ENCODE measurements around the gene ZNF569.

ZNF569 gene

DNA sequence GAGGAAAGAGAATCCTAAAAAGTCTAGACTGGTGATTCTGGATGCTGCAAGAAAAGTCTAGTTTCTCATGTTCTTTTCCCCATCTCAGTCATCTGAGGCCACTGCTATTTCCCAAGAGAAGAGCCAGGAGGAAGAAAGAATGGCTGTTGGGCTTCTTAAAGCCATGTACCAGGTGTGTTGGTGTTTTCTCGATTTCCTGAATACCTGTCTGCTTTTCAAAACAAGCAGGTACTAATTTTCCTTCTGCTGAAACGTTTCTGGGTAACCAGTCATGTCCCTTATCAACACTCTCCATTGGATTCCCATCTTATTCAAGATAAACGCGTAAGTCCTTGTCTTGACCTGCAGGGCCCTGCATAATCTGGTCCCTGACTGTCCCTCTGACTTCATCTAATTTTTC, 3.0 kb upstream of the ZNF569 start:
- peak overlapping the region; percentile 94 for H3K4me3 ChIP-seq (replicated peaks; ENCODE audit: low read depth, low read length)
- DNase-seq (ENCODE audit: extremely low read depth, insufficient read length), result no peak
- H3K36me3 ChIP-seq (ENCODE audit: control insufficient read depth, insufficient read depth, low read length), result no peaks in the 10 kb centered on the region
- TF ChIP-seq, protein P1, sequence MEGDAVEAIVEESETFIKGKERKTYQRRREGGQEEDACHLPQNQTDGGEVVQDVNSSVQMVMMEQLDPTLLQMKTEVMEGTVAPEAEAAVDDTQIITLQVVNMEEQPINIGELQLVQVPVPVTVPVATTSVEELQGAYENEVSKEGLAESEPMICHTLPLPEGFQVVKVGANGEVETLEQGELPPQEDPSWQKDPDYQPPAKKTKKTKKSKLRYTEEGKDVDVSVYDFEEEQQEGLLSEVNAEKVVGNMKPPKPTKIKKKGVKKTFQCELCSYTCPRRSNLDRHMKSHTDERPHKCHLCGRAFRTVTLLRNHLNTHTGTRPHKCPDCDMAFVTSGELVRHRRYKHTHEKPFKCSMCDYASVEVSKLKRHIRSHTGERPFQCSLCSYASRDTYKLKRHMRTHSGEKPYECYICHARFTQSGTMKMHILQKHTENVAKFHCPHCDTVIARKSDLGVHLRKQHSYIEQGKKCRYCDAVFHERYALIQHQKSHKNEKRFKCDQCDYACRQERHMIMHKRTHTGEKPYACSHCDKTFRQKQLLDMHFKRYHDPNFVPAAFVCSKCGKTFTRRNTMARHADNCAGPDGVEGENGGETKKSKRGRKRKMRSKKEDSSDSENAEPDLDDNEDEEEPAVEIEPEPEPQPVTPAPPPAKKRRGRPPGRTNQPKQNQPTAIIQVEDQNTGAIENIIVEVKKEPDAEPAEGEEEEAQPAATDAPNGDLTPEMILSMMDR (IDR thresholded peaks at IDR 0.05; ENCODE audit: insufficient read depth, low read length, poor library complexity, severe bottlenecking), result no peak
- no peaks in the 10 kb centered on the region for H3K27me3 ChIP-seq (replicated peaks; ENCODE audit: control insufficient read depth, insufficient read depth, low read length)

DNA sequence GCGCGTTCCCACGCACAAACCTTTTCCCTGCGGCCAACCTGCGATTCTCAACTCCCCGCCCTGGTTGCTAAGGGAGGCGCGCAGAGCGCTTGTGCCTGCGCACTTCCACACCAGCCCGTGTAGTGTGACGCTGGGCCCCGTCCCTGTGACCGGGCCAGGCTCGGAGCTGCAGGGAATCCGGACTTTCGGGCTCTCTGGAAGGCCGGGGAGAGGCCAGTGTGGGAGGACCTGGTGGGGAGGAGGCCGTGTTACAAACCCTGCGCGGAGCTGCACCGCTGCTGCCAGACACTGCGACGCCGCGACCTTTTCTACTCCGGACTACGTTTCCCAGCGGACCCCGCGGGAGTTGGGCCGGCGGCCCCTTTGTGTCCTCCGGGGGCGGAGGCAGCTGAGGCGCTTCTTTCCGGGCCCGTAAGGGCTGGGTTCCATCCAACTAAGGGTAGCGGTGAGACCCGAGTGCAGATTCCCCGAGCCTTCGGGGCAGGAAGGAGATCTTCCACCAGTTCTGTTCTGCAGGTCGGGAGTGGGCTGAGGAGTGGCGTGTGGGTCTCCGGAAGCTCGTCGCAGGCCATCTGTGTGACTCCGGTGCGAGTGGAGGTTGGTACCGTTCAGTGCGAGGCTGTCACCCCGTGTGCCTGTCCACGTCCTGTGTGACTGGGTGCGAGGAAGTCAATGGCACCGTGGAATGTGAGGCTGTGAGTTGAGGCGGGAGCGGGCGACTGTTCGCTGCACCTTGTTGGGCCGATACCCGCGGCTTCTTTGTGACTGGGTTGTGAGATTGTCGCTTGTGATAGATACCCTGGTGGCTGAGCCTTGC, 1.9 kb upstream of the ZNF569 start, which contains the start of gene ZNF570:
Gene ZNF570, plus strand, starts transcription at position 396 of the 817 bp plus-strand sequence. CDS start 999 bp downstream, outside the sequence.
- H3K4me3 ChIP-seq (replicated peaks; ENCODE audit: low read depth, low read length), result peak within 1 kb of the TSS; percentile 94
- no peaks in the 10 kb centered on the region; the same call in 1 of the 2 replicates for H3K36me3 ChIP-seq (ENCODE audit: control insufficient read depth, insufficient read depth, low read length)
- no peaks in the 10 kb centered on the region for H3K27me3 ChIP-seq (replicated peaks; ENCODE audit: control insufficient read depth, insufficient read depth, low read length)
- TF ChIP-seq, protein P1 (IDR thresholded peaks at IDR 0.05; ENCODE audit: insufficient read depth, low read length, poor library complexity, severe bottlenecking), result no peak
- DNase-seq (ENCODE audit: extremely low read depth, insufficient read length), result peak; percentile 93

DNA sequence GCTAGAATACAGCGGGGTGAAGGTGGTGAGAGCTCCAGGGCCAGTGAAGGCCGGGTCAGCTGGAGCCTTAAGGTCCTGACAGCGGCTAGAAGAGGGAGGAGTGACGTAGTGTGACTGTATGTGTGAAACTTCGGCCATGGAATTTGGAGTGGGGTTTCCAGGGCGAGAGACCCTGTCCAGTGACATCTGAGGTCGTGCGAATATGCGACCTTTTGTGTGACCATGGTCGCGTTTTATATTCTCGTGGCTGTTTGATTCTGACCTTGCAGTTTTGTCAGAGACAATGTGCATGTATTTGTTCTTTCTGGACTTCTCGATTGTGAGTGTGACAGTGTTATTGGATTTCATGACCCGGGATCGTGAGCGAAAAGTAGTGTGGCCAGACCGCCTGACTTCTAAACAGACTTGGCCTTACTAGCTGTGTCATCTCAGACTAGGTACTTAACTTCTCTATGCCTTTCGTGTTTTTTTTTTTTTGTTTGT, 405 bp upstream of the ZNF569 start:
- TF ChIP-seq, protein P1 (IDR thresholded peaks at IDR 0.05; ENCODE audit: insufficient read depth, low read length, poor library complexity, severe bottlenecking), result no peak
- H3K27me3 ChIP-seq (replicated peaks; ENCODE audit: control insufficient read depth, insufficient read depth, low read length), result no peaks in the 10 kb centered on the region
- peak overlapping the region; percentile 84 for H3K4me3 ChIP-seq (replicated peaks; ENCODE audit: low read depth, low read length)
- DNase-seq (ENCODE audit: extremely low read depth, insufficient read length), result no peak
- H3K36me3 ChIP-seq (ENCODE audit: control insufficient read depth, insufficient read depth, low read length), result no peaks in the 10 kb centered on the region; the same call in 1 of the 2 replicates

DNA sequence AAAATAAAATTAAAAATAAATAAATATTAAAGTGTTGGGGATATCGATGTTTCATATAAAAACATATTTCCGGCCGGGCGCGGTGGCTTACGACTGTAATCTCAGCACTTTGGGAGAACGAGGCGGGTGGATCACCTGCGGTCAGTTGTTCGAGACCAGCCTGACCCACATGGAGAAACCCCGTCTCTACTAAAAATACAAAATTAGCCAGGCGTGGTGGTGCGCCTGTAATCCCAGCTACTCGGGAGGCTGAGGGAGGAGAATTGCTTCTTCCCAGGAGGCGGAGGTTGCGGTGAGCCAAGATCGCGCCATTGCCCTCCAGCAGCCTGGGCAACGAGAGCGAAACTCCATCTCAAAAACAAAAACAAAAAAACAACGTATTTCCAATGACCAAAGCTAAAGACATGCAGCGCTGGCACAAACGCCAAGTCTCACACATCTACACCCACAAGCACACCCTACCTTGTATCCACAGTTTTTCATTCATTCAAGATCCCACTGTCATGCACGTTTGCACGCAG, 907 bp downstream of the ZNF569 start:
- Histone ChIP-seq H3K27me3 (replicated peaks; ENCODE audit: control insufficient read depth, insufficient read depth, low read length) (no peaks in the 10 kb centered on the region), H3K4me3 (replicated peaks; ENCODE audit: low read depth, low read length) (peak overlapping the region; percentile 84), H3K36me3 (ENCODE audit: control insufficient read depth, insufficient read depth, low read length) (no peaks in the 10 kb centered on the region; the same call in 1 of the 2 replicates)
- no peak for DNase-seq (ENCODE audit: extremely low read depth, insufficient read length)
- TF ChIP-seq, protein P1 (IDR thresholded peaks at IDR 0.05; ENCODE audit: insufficient read depth, low read length, poor library complexity, severe bottlenecking), result no peak

DNA sequence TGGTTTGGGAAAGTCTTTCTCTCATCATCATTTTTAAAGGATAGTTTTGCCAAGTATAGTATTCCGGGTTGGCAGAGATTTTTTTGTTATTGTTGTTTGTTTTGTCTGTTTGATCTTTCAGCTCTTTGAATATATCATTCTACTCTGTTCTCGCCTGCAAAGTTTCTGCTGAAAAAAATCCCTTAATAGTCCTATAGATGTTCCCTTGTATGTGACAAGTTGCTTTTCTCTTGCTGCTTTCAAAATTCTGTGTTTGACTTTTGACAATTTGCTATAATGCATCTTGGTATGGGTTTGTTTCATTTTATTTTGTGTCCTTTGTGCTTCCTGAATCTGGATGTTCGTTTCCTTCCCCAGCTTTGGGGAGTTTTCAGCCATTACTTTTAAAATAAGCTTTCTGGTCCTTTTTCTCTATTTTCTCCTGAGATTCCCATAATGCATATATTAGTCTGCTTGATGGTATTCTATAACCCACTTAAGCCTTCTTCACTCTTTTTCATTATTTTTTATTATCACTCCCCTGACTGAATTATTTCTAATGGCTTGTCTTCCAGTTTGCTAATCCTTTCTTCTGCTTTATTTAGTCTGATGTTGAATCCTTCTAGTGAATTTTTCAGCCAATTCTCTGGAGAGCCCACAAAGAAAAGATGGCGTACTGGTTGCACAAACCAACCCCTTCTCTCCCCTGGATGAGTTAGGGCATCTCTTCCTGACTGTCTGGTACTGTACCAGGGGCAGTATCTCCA, 14.6 kb downstream of the ZNF569 start:
- DNase-seq (ENCODE audit: extremely low read depth, insufficient read length), result no peak
- Histone ChIP-seq H3K27me3 (replicated peaks; ENCODE audit: control insufficient read depth, insufficient read depth, low read length) (no peaks in the 10 kb centered on the region), H3K36me3 (ENCODE audit: control insufficient read depth, insufficient read depth, low read length) (no peaks in the 10 kb centered on the region; the same call in 1 of the 2 replicates), H3K4me3 (replicated peaks; ENCODE audit: low read depth, low read length) (no peak overlapping the region)
- TF ChIP-seq, protein P1 (IDR thresholded peaks at IDR 0.05; ENCODE audit: insufficient read depth, low read length, poor library complexity, severe bottlenecking), result no peak

All from GM06990 (cell line).